MG63 (cell line): ENCODE results near the gene TBX2. TPM values are rescaled to one million over a fixed set of nuclear protein-coding genes. Genes with fewer than 3 reads are reported as not detected.

Experiments used
- DNase-seq: peaks from one replicate; pipeline ENCODE4 v3.0.0-alpha.2; 2020
- H3K27me3 ChIP-seq: fragments of 250-450 bp; sonication (Bioruptor Pico); 2 replicates; pipeline ENCODE4 v1.5.1; 2020; ENCODE audit warnings: mild to moderate bottlenecking, moderate library complexity
- H3K36me3 ChIP-seq: fragments of 250-450 bp; sonication (Bioruptor Pico); 2 replicates; pipeline ENCODE4 v1.5.1; 2020; ENCODE audit warnings: mild to moderate bottlenecking, moderate library complexity
- H3K4me3 ChIP-seq: fragments of 250-450 bp; sonication (Bioruptor Pico); 2 replicates; pipeline ENCODE4 v1.5.1; 2020; ENCODE audit warnings: mild to moderate bottlenecking, moderate library complexity
- H3K9me3 ChIP-seq: fragments of 250-450 bp; sonication (Bioruptor Pico); 2 replicates; pipeline ENCODE4 v1.5.1; 2020; ENCODE audit warnings: mild to moderate bottlenecking, moderate library complexity
- total RNA-seq: library from RNA; depleted of rRNA; stranded (reverse); fragments of >200 nt; shearing (Covaris generic); gene quantifications from 2 replicates; pipeline ENCODE4 v1.2.3, GENCODE V29; 2014; ENCODE audit warnings: low replicate concordance; rRNA removed

Gene TBX2
- total RNA-seq, 1 experiment from 2014 or later: 8.3 TPM

GRCh38 chr17:61458000-61458399, 58.4 kb downstream of the TBX2 start:
- Histone ChIP-seq H3K9me3 (no peaks in the 10 kb centered on the region), H3K27me3 (no peaks in the 10 kb centered on the region), H3K4me3 (no peak overlapping the region), H3K36me3 (no peaks in the 10 kb centered on the region)
- DNase-seq: no peak

- DNase-seq: no peak
- Histone ChIP-seq H3K4me3 (no peak overlapping the region), H3K9me3 (no peaks in the 10 kb centered on the region), H3K27me3 (no peaks in the 10 kb centered on the region), H3K36me3 (no peaks in the 10 kb centered on the region)
Observed at GRCh38 chr17:61458421-61459141, 58.9 kb downstream of the TBX2 start.

Other genes starting within 250 kb of the TBX2 start
- 0.76 and 0.89 TPM in 2 replicates for gene TBX4, start 52.6 kb downstream of the TBX2 start, total RNA-seq
- gene NACA2, start 191.4 kb downstream of the TBX2 start, total RNA-seq: 0.43 TPM in 1 of 2 replicates, not detected in the other